ENCODE data around the gene AGMO.
A peak's percentile ranks its signal among the peaks of the same experiment; 100 is the strongest.
"Not testable (repeated sequence)": the region's sequence is repeated elsewhere in the genome, so short reads cannot be mapped to it uniquely, and the experiment has no call there.

AGMO gene

GRCh38 chr7:15314922-15315321 lies 246.9 kb downstream of the AGMO start:
- no peak overlapping the region for H3K27ac ChIP-seq

GRCh38 chr7:15313361-15313760 lies 248.5 kb downstream of the AGMO start:
- TF ChIP-seq CTCF (conservative IDR thresholded peaks at IDR 0.05) (no peak), ZFX (IDR thresholded peaks at IDR 0.05) (no peak)
- no peak overlapping the region for H3K27ac ChIP-seq

More at GRCh38 chr7:15314922-15315321, 246.9 kb downstream of the AGMO start:
- TF ChIP-seq ZFX (IDR thresholded peaks at IDR 0.05) = no peak
- TF ChIP-seq CTCF (conservative IDR thresholded peaks at IDR 0.05) = no peak

- no peak overlapping the region for H3K27ac ChIP-seq
- TF ChIP-seq ZFX (IDR thresholded peaks at IDR 0.05) (no peak), CTCF (conservative IDR thresholded peaks at IDR 0.05) (no peak)
Measured at GRCh38 chr7:15309872-15310271, 251.9 kb downstream of the AGMO start.

- no peak for TF ChIP-seq CTCF (conservative IDR thresholded peaks at IDR 0.05)
- no peak overlapping the region for H3K27ac ChIP-seq
Measured at GRCh38 chr7:15308821-15309220, 253.0 kb downstream of the AGMO start.

GRCh38 chr7:15306296-15306695 lies 255.5 kb downstream of the AGMO start:
- H3K27ac ChIP-seq = no peak overlapping the region
- no peak for TF ChIP-seq ZFX (IDR thresholded peaks at IDR 0.05)
- TF ChIP-seq CTCF (conservative IDR thresholded peaks at IDR 0.05) = no peak

GRCh38 chr7:15305002-15305600 lies 256.7 kb downstream of the AGMO start:
- TF ChIP-seq CTCF (conservative IDR thresholded peaks at IDR 0.05) = peak; percentile 86
- no peak for TF ChIP-seq ZFX (IDR thresholded peaks at IDR 0.05)
- no peak overlapping the region for H3K27ac ChIP-seq

GRCh38 chr7:15303357-15303756 lies 258.5 kb downstream of the AGMO start:
- TF ChIP-seq CTCF (conservative IDR thresholded peaks at IDR 0.05) (no peak), ZFX (IDR thresholded peaks at IDR 0.05) (no peak)
- H3K27ac ChIP-seq = no peak overlapping the region

GRCh38 chr7:15300986-15301385 lies 260.8 kb downstream of the AGMO start:
- not testable (repeated sequence) for H3K27ac ChIP-seq
